ENCODE data around the gene EXOC3L1. TPM values are rescaled to one million over a fixed set of nuclear protein-coding genes. Genes with fewer than 3 reads are reported as not detected.

EXOC3L1 gene
- polyA plus RNA-seq, 2 of the 4 experiments (the other 2 are of a cell fraction): 0.06 TPM; not detected in 1

GRCh38 chr16:67200491-67200890 is 10.6 kb upstream of the EXOC3L1 start:
- H3K27ac ChIP-seq: no peak overlapping the region
- no peak overlapping the region for H3K4me3 ChIP-seq
- DNase-seq (ENCODE audit: low read depth in 1 of 2, low spot score in 1 of 2) (no peak), FAIRE-seq (no peak), ATAC-seq (no peak)
- POLR2A ChIA-PET: no interaction called here
- CTCF ChIA-PET: interaction anchor here (1.6 to 10.3 kb wide), 3 partner anchors 10 to 32 kb away, joined by 5 to 105 read pairs (median 12); no protein-coding TSS in a partner anchor
- no peak overlapping the region for H3K4me2 ChIP-seq
- H3K9me3 ChIP-seq: no peaks in the 10 kb centered on the region
- H3K4me1 ChIP-seq: peaks cover 12% of the 10 kb centered on the region; the same call in 2 of the 3 replicates
- TF ChIP-seq MAZ (IDR thresholded peaks at IDR 0.05; ENCODE audit: borderline replicate concordance, low read depth, low read length): no peak
- 100% methylated on average over 4 of the region's 8 CpGs for WGBS (ENCODE audit: missing lambda C conversion rate)

- ATAC-seq (no peak), FAIRE-seq (no peak)
- POLR2A ChIA-PET: no interaction called here
Measured at GRCh38 chr16:67199808-67200198, 9.9 kb upstream of the EXOC3L1 start.

GRCh38 chr16:67199011-67199807 is 9.3 kb upstream of the EXOC3L1 start, which contains the start of gene ELMO3:
Gene ELMO3 (plus strand): TSS chr16:67199131. CDS start chr16:67199327, 196 bp downstream.
- FAIRE-seq (no peak), ATAC-seq (no peak), DNase-seq (ENCODE audit: low read depth in 1 of 2, low spot score in 1 of 2) (no peak)
- ChIA-PET POLR2A (no interaction called here), CTCF (interaction anchor here (0.5 to 10.3 kb wide), 12 partner anchors 11 to 281 kb away, joined by 3 to 105 read pairs (median 8); partner anchors contain the start of genes ATP6V0D1, EXOC3L1 and TMEM208)
- no peak within 1 kb of the TSS for H3K27ac ChIP-seq
- peaks cover 12% of the 10 kb centered on the region; the same call in 2 of the 3 replicates for H3K4me1 ChIP-seq
- 91% methylated on average over 46 of the region's 61 CpGs for WGBS (ENCODE audit: missing lambda C conversion rate)
- no peak within 1 kb of the TSS for H3K4me3 ChIP-seq
- H3K4me2 ChIP-seq: no peak within 1 kb of the TSS
- H3K9me3 ChIP-seq: no peaks in the 10 kb centered on the region
- TF ChIP-seq KDM1A (IDR thresholded peaks at IDR 0.05; ENCODE audit: low read depth) (no peak), MYC (IDR thresholded peaks at IDR 0.05; ENCODE audit: borderline replicate concordance, low read length) (no peak), POLR2AphosphoS2 (conservative IDR thresholded peaks at IDR 0.05; ENCODE audit: low read length) (no peak), NR3C1 (IDR thresholded peaks at IDR 0.05) (no peak), SMC3 (IDR thresholded peaks at IDR 0.05) (no peak), REST (IDR thresholded peaks at IDR 0.05) (no peak), RARB (CRISPR knock-in tag; IDR thresholded peaks at IDR 0.05) (no peak), ZNF302 (CRISPR knock-in tag; IDR thresholded peaks at IDR 0.05) (no peak), EHF (CRISPR knock-in tag; IDR thresholded peaks at IDR 0.05) (no peak), SREBF2 (IDR thresholded peaks at IDR 0.05) (no peak), CBX8 (IDR thresholded peaks at IDR 0.05) (no peak), PHF8 (IDR thresholded peaks at IDR 0.05; ENCODE audit: borderline replicate concordance, low read depth) (no peak), NPAS2 (CRISPR knock-in tag; IDR thresholded peaks at IDR 0.05; ENCODE audit: borderline replicate concordance) (no peak), RFX5 (IDR thresholded peaks at IDR 0.05) (no peak), MAZ (IDR thresholded peaks at IDR 0.05; ENCODE audit: borderline replicate concordance, low read depth, low read length) (no peak), BHLHE40 (IDR thresholded peaks at IDR 0.05; ENCODE audit: low read depth, low read length) (no peak)

More at GRCh38 chr16:67199808-67200198, 9.9 kb upstream of the EXOC3L1 start:
- Histone ChIP-seq H3K9me3 (no peaks in the 10 kb centered on the region), H3K4me1 (peaks cover 12% of the 10 kb centered on the region; the same call in 2 of the 3 replicates), H3K27ac (no peak overlapping the region), H3K4me3 (no peak overlapping the region), H3K4me2 (no peak overlapping the region)
- no peak for TF ChIP-seq PHF8 (IDR thresholded peaks at IDR 0.05; ENCODE audit: borderline replicate concordance, low read depth)
- TF ChIP-seq HOXA7 (CRISPR knock-in tag; IDR thresholded peaks at IDR 0.05): no peak
- no peak for TF ChIP-seq FOSB (CRISPR knock-in tag; IDR thresholded peaks at IDR 0.05)
- no peak for TF ChIP-seq CHD2 (IDR thresholded peaks at IDR 0.05; ENCODE audit: low read length, partially characterized antibody)
- TF ChIP-seq GATA3 (IDR thresholded peaks at IDR 0.05; ENCODE audit: borderline replicate concordance): no peak
- no peak for TF ChIP-seq PBX3 (IDR thresholded peaks at IDR 0.05)
- TF ChIP-seq SREBF2 (IDR thresholded peaks at IDR 0.05): no peak
- no peak for TF ChIP-seq ZNF302 (CRISPR knock-in tag; IDR thresholded peaks at IDR 0.05)
- no peak for TF ChIP-seq CBX2 (IDR thresholded peaks at IDR 0.05; ENCODE audit: borderline replicate concordance, low read depth)
- TF ChIP-seq HEYL (CRISPR knock-in tag; IDR thresholded peaks at IDR 0.05): no peak
- no peak for TF ChIP-seq ZSCAN20 (CRISPR knock-in tag; IDR thresholded peaks at IDR 0.05)
- TF ChIP-seq ZC3H11A (IDR thresholded peaks at IDR 0.05): no peak
- CTCF ChIA-PET: interaction anchor here (0.5 to 10.3 kb wide), 3 partner anchors 11 to 31 kb away, joined by 3 to 105 read pairs (median 3); no protein-coding TSS in a partner anchor
- no peak for DNase-seq (ENCODE audit: low read depth in 1 of 2, low spot score in 1 of 2)
- WGBS (ENCODE audit: missing lambda C conversion rate): 96% methylated on average over 13 of the region's 22 CpGs

Measured in A549 (cell line).